GM19099 (cell line): ENCODE measurements around the gene BMPR1B.

Experiments
- POLR2A ChIP-seq: IDR thresholded peaks from 3 replicates; pipeline ENCODE4 v1.6.1; 2011; ENCODE audit warnings: low read depth; ENCODE audit not compliant: insufficient read length; ENCODE audit errors: extremely low read depth

Gene BMPR1B

DNA sequence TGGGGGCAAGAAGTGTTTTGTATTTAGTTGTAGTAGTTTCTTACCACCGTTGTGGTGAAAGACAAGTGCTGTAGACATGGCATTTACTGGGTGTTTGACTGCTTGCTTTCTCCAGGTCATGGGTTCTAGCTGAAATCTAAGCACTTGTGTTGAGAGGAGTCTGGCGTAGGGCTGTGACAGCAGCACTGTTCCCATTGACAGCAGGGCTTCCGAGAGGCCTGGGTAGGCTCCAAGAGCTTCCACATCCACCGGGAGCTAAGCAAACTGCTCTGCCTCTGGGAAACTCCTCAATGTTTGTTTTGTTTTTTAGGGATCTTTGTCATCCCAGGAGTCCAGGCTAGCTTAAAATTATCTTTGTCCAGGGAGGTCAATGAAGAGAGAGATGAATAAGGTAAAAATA is 44.3 kb downstream of the BMPR1B start:
- TF ChIP-seq POLR2A = no peak

DNA sequence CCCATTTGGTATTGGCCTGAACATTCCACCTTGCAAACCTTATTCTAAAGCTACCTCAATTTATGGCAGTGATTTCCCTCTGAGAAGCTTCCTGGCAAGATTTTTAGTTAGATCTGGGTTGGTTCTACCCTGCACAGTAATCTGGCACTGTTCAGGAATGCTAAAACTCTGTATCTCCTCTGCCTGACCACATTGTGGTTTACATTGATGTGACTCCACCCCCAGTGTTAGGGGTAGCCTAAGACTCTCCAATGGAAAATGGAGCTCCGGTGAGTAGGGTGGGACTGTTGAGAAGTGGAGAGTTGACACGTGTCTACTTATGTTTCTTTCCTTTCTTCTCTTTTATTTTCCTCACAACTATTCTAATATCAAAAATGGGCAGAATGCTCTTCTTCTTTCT is 45.4 kb downstream of the BMPR1B start:
- TF ChIP-seq POLR2A = no peak

DNA sequence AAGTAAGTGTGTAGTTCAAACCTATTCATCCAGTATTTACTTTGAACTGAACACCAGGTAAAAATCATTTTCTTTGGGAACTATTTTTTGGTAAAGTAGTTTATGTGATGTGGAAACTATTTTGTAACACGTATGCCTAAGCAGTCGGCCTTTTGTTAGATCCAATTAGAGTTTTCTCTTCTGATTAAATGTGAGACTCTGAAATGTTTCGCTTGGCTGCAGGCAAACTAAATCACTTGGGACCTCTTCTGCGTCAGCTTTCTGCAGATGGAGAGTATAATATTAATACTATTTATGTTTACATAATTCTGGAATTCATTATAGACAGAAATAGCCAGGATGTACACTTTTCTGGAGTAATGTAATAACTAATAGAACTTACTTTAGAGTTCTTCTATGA is 46.9 kb downstream of the BMPR1B start:
- no peak for TF ChIP-seq POLR2A

DNA sequence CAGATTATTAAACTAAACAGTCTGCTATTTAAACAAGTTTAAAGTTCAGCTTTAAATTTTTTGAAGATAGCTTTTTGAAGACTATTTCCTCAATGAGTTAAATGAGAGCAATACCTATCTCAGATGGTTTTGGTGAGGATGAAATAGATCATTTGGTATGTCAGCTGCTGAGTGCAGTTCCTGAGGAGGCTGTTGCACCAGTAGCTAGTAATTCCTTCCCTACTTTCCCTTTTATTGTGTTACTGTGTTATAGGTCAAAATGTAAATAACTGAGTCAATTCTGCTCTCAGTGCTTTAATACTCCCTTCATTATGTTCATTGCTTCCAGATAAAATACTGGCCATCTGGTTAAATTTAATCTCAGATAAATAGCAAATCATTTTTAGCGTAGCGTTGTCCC is 48.6 kb downstream of the BMPR1B start:
- TF ChIP-seq POLR2A = no peak

DNA sequence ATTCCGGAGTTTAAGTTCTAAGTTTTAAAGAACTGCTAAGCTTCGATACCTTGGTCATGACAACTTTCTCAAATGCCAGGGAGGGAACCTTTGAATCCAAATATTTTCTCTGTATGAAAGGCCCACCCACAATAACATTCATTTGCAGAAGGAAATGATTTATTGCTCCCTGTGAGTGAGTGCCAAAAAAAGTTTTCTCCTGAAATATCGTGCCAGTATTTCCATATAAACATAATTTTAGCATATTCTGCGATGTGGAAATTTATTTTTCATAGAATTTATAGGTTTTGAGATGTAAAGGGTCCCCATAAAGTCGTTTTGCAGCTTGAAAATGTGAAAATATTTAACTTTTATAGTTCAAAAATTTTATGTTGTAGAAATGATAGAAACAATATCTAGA is 53.9 kb downstream of the BMPR1B start:
- TF ChIP-seq POLR2A = no peak

DNA sequence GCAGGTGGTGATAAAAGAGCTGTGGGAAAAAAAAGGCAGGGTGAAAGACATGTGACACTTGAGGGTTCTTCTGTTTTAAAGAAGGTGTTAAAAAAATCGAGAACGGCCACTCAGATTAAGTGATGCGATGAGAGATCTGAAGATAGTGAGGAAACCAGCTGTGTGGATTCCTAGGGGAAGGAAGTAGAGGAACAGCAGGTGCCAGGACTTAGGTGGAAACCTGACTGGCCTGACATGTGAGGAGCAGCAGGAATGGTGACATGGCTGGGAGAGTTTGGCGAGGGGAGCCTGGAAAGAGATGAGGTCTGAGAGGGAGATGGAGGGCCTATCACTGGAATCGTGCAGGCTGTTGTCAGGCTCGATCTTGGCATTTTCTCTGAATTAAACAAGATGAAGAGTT is 55.5 kb downstream of the BMPR1B start:
- no peak for TF ChIP-seq POLR2A

DNA sequence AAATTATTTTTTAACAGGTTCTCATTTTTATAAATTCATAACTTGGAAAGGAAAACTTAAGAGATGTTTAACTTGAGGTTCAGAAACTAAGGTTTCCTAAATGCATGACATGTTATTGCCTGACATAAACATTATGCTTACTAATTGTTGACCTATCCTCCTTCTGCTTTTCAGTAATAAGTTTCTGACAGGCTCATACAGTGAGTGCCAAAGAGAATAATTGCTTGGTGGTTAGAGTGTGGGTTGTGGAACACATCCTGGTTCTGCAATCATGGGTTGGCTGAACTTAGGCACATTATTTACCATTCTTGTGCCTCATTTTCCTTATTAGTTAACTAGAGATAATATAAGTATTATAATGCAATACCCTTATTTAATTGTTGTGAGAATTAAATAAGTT is 56.5 kb downstream of the BMPR1B start:
- no peak for TF ChIP-seq POLR2A

DNA sequence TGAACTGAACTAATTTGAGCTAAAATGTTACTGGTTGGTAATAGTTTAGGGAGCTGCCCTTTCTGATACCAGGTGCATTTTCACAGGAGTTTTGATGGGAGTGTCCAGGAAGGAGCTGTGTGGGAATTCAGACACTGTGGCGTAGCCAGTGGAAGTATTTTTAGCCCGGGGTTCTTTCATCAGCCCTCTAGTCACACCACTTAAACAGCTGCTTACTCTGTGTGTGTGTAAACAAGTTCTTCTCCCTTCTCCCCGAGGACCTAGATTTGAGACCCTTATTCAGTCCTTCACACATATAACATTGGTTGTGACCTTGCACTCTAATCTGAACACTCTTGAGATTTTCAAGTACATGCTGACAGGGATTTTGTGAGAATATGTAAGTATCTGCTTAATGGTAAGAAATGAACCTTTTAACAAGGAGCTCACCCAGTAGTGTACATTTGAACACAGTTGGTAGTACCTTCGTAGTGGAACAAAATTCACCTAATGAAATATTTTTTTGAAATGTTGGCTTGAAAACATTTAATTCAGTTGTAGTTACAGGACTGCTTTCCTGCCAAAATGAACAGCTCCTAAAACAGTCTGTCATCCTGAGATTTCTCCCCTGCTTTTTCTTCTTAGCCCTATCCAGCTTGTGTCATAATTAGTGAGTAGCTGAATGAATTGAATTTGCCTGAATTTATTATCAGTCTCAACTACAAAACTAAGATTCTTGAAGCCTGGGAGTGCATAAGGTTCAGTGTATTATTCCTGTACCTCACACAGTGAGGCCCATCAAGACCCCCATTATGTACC is 61.8 kb downstream of the BMPR1B start:
- no peak for TF ChIP-seq POLR2A

DNA sequence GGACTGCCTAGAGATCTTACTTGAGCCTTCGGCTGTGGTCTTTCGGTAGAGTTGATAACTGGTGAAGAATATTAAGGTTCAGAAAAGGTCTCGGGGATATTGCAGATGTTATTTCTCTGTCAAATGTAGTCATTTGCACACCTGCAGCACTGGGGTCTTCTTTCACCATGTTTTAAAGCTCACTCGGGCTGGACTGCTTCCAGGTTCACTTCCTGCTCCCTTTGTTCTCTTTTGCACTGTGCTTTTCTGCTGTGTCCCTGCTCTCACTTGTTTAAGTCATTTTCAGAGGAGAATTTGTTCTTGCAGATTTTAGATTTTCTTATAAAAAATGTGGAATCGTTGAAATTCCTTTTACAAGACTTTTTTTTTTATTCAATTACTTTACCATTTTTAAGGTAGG is 68.5 kb downstream of the BMPR1B start:
- TF ChIP-seq POLR2A = no peak

DNA sequence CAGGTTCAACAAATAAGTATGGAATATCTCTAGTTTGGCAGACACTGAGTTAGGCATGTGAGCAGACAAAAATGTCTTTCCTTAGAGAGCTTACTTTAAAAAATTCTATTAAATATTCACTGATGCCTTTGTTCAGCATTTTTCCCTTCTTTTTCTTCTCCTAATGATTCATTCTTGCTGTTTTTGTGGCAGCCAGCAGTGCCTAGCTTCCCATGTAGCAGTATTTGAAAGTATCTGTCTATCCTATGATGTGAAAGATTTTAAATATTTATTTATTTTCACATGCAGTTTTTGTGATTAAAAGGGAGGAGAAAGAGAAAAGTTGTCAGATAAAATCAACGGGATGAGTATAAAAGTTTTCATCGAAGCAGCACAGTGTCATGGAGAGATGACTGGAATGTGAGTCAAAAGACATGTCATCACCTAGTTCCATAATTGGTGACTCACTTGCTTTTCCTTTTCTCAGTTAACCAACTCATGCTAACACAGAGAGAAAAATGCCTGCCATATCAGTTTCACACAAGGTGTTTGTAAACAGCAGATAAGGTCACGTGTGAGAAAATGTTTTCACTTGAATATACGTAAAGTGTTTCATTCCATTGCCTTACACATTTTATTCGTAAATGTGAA is 69.8 kb downstream of the BMPR1B start:
- TF ChIP-seq POLR2A = no peak

DNA sequence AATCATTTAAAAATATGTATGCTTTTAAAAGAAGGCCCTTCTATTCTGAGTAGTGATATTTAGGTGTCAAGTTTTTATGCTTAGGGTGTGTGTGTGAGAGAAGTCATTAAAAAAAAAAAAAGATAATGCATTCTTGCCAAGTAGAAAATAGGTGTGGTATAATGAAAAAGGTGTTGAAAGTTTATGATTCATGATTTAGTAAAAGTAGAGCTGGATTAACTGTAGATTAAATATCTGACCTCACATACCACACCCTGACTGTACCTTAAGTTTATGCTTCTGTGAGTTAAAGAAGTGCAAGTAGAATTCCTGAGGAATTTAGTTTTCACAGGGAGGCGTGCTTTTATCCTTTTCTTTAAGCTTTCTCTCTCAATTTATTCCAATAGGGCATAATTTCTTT is 71.1 kb downstream of the BMPR1B start:
- TF ChIP-seq POLR2A = no peak

DNA sequence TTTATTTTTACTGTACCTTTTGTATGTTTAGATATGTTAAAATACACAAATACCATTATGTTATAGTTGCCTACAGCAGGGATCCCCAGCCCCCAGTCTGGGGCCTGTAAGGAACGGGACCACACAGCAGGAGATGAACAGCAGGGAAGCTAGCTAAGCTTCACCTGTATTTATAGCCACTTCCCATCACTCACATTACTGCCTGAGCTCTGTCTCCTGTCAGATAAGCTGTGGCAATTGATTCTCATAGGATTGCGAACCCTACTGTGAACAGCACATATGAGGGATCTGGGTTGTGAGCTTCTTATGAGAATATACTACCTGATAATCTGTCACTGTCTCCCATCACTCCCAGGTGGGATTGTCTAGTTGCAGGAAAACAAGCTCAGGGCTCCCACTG is 73.9 kb downstream of the BMPR1B start:
- no peak for TF ChIP-seq POLR2A

DNA sequence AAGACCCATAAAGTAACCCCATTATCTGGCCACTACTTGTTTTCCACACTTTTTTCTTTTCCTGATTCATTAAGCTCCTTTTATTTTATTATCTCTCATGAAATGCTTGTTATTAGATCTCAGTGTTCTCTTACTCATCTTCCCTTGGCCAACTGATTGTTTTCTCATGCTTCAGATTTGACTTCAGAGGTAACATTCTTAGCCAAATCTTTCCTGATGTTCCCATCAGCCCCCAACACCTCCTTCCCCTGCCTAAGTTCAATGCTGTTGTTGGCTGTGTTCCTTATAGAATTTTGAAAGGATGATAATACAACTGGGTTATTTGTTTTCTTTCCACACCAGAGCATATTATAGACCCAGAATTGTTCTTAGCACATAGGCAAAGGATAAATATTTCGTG is 75.6 kb downstream of the BMPR1B start:
- TF ChIP-seq POLR2A = no peak

DNA sequence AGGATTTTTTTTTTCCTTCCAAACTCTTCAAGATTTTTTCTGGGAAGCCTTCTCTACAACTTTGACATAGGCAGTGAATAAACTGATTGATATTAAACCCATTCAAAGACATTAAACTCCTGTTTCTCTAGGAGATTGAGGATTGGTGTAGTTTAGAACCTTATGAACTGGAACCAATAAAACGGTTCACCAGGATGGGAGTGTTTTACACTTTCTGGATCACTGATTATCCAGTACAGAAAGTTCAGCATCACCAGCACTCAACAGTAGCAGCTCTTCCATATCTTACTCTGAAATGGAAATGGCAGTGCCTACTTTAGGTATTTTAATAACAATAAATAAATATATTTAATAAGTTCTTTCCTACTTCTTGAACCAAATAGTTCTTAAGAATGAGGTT is 76.7 kb downstream of the BMPR1B start:
- no peak for TF ChIP-seq POLR2A

DNA sequence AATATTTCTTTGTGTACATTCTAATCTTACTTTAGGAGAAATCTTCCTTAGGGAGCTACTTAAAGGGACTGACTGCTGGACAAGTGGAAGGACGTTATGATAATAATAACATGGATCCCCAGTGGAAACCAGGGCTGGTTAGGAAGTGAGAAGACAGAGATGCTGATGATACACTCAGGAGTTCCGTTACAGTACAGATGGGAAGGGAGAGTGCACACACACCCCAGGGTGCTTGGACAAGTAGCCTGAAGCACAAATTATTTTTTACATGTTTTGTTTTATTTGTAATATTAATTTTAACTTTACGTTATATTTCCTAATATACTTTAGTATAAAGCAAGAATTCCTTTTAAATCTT is 84.1 kb downstream of the BMPR1B start:
- TF ChIP-seq POLR2A = no peak

DNA sequence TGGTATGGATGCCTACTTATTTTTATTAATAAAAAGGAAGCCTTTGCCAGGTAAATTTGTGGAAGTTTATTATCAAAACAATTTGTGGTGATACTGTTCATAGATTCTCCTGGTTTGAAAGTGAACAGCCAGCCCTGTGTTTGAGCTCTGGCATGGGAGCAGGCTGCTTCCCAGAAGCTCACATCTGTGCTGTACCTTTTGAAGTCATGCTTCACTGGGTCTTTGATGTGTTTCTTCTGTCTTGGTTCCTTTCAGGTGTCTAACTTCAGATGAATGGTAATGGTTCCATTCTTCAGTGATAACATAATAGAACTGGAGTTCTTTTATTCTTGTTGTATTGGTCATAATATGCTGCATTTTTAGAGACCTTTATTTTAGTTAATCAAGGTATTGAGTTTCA is 85.5 kb downstream of the BMPR1B start:
- no peak for TF ChIP-seq POLR2A

DNA sequence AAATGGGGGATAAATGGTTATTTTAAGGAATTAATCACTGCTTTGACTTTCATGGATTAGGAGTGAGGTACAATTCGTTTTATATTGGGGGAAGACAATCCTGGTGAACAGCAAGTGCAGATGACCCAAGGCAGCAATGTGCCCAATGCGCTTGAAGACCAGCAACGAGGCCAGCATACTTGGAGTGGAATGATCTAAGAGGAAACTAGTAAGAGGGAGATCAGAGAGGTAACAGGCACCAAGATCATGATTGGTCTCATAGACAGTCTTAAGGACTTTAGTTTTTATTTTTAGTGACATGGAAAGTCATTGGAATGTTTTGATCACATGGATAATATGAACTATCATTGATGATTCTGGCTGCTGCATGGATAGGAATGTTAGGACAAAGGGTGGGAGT is 90.6 kb downstream of the BMPR1B start:
- TF ChIP-seq POLR2A = no peak

DNA sequence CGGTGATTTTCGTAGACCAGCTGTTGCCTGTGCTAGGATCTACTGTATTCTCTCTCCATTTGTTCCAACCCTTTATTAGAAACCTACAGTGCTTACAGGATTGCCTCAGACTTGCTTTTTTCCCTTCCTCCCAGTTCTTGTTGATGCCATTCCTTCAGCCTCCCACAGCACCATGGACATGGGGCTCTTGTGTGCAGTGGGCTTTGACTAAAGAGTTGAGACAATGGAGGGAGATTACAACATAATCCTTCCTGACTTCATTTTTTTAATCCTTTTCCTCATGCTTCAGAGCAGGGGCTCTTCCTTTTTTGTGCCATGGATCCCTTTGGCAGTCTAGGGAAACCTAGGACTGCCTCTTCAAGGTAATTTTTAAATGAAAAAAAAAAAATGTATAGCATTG is 92.1 kb downstream of the BMPR1B start:
- TF ChIP-seq POLR2A = no peak

DNA sequence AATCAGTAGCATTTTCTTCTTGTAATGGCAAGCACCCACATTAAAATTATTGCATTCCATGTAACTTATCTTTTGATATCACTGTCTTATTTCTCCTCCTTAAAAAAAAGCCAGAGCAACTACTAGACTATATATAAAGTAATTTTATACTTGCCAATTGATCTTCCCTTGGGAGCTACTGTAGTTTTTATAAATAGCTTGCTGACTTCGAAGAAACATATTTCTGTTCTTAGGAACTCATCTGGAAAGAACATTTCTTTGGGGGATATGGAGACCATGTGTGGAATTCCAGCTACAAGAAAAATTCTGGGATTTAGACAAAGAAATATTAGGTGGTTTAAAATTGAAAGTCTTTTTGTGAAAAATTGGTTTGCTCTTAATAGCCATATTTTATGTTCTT is 94.9 kb downstream of the BMPR1B start:
- TF ChIP-seq POLR2A = no peak
